DMS79 treated with DMSO at 0.1 percent for 48 hours (cell line): ENCODE data around the gene CIAO2B.

ENCODE experiments used
- DNase-seq: peaks from one replicate; lab custom pipeline; 2025; lab: John Stamatoyannopoulos, UW

The CIAO2B gene

GRCh38 chr16:66919569-66920298 is 14.5 kb downstream of the CIAO2B start:
- DNase-seq, result no peak

GRCh38 chr16:66918803-66919568 is 15.2 kb downstream of the CIAO2B start, which contains the start of gene CDH16:
TSS of gene CDH16 (minus strand) at chr16:66918885. CDS start at chr16:66918065, 820 bp downstream.
- DNase-seq, result no peak

- DNase-seq, result no peak
Measured at GRCh38 chr16:66918355-66918754, 15.8 kb downstream of the CIAO2B start.

- no peak for DNase-seq
Measured at GRCh38 chr16:66917741-66918140, 16.5 kb downstream of the CIAO2B start.

- DNase-seq, result no peak
Measured at GRCh38 chr16:66916518-66916917, 17.7 kb downstream of the CIAO2B start.

GRCh38 chr16:66915041-66915440 is 19.2 kb downstream of the CIAO2B start:
- DNase-seq, result no peak

GRCh38 chr16:66914541-66914940 is 19.7 kb downstream of the CIAO2B start:
- no peak for DNase-seq

- DNase-seq, result no peak
Measured at GRCh38 chr16:66913711-66914110, 20.5 kb downstream of the CIAO2B start.

- DNase-seq, result no peak
Measured at GRCh38 chr16:66913081-66913480, 21.1 kb downstream of the CIAO2B start.

GRCh38 chr16:66911801-66912200 is 22.4 kb downstream of the CIAO2B start:
- no peak for DNase-seq

GRCh38 chr16:66911112-66911511 is 23.1 kb downstream of the CIAO2B start:
- no peak for DNase-seq

- no peak for DNase-seq
Measured at GRCh38 chr16:66910175-66910940, 23.8 kb downstream of the CIAO2B start.

- no peak for DNase-seq
Measured at GRCh38 chr16:66908762-66909559, 25.2 kb downstream of the CIAO2B start.

- no peak for DNase-seq
Measured at GRCh38 chr16:66908116-66908515, 26.1 kb downstream of the CIAO2B start.

- no peak for DNase-seq
Measured at GRCh38 chr16:66906916-66907836, 27.0 kb downstream of the CIAO2B start.

- no peak for DNase-seq
Measured at GRCh38 chr16:66905633-66906539, 28.3 kb downstream of the CIAO2B start.

- no peak for DNase-seq
Measured at GRCh38 chr16:66904846-66905632, 29.2 kb downstream of the CIAO2B start.

GRCh38 chr16:66904428-66904845 is 29.8 kb downstream of the CIAO2B start:
- DNase-seq, result no peak
